Medulla oblongata (tissue), 1 donor: ENCODE data around the gene FBLN2.

Experiments used
- DNase-seq: peaks from one replicate; pipeline ENCODE4 v3.0.0-alpha.2; 2015; ENCODE audit errors: extremely low spot score

FBLN2 gene

DNA sequence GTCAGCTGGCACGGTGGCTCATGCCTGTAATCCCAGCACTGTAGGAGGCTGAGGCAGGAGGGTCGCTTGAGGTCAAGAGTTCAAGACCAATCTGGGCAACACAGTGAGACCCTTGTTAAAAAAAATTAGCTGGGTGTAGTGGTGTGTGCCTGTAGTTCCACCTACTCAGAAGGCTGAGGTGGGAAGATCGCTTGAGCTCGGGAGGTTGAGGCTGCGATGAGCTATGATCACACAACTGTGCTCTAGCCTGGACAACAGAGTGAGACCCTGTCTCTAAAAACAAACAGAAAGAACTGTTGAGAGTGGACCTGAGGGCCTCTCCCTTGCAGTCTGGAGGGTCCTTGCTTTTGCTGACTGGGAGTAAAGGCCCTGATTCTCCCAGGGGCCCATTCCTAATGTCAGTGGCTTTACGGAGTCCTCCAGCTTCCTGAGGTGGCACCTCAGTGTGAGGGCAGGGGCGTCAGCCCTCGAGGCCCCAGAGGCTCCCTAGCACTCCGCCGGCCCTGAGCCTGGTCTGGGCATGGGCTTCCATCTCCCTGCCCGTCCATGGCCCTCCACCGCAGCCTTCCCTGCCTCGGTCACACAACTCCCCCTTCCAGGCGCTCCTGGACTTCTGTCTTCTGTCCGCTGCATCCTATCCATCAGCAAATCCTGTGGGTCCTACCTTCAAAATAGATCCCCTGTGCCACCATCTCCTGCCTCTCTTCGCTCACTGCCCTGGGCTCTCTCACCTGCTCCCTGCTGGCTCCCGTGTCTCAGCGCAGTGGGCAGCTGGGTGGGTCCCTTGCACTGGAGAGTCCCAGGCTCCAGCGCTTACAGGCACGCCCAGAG, 19.0 kb downstream of the FBLN2 start:
- no peak for DNase-seq

GRCh38 chr3:13568515-13569028, 19.6 kb downstream of the FBLN2 start:
- no peak for DNase-seq

DNA sequence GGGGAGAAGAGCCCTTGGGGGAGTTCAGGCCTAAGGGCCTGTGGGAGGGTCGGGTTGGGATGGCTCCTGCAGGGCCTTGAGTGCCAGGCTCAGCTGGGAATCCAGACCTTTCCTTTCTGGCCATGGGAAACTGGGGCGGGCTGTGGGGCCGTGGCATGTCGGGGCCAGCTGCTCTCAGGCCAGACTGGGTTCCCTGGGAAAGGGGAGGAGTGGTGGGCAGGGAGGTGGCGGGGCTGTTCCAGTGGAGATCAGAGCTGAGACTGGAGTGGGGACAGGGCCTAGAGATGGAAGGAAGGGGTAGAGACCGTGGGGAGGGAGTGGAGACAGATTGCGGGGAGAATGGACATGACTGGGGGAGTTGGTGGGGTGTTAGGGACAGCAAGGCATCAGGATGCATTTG, 20.3 kb downstream of the FBLN2 start:
- DNase-seq: no peak

GRCh38 chr3:13569641-13570390, 20.9 kb downstream of the FBLN2 start:
- DNase-seq: no peak

- no peak for DNase-seq
Measured at GRCh38 chr3:13570391-13571194, 21.7 kb downstream of the FBLN2 start.

DNA sequence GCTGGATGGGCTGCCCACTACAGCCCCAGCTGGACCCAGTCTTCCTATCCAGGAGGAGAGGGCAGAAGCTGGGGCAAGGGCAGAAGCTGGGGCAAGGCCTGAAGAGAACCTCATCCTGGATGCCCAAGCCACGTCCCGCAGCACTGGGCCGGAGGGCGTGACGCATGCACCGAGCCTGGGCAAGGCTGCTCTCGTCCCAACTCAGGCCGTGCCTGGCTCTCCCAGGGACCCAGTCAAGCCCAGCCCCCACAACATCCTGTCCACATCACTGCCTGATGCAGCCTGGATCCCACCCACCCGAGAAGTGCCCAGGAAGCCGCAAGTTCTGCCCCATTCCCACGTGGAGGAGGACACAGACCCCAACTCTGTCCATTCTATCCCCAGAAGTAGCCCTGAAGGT, 22.3 kb downstream of the FBLN2 start:
- DNase-seq: no peak

- no peak for DNase-seq
Measured at GRCh38 chr3:13571831-13572750, 23.2 kb downstream of the FBLN2 start.

GRCh38 chr3:13572926-13573623, 24.1 kb downstream of the FBLN2 start:
- DNase-seq: no peak

GRCh38 chr3:13574083-13574797, 25.3 kb downstream of the FBLN2 start:
- no peak for DNase-seq

DNA sequence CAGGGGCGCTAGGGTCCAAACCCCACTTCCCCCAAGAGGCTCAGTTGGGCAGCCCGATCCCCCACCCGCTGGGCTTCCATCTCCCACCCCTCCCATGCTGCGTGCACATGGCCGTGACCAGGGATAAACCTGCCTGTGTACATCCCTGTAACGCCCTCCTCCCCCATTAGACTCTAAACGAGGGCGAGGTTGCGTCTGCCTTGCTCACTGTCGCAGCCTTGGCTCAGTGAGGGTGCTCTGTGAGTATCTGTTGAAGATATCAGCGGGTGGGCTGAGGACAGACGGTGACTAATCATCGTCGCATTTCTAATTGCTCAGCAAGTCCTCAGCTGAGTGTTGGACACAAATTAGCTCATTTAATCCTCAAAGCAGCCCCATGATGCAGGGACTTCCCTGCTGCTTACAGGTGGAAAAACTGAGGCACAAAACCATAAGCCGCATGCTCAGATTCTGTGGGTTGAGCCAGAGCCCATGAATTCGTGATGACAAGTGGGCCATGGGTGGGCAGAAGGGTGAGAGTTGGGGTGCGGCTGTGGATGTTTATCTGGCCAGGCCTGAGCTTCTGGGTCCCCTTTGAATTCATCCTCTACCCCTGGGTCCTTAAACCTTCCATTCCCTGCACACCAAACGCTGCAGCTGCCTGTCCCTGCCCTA, 26.0 kb downstream of the FBLN2 start:
- DNase-seq: no peak

DNA sequence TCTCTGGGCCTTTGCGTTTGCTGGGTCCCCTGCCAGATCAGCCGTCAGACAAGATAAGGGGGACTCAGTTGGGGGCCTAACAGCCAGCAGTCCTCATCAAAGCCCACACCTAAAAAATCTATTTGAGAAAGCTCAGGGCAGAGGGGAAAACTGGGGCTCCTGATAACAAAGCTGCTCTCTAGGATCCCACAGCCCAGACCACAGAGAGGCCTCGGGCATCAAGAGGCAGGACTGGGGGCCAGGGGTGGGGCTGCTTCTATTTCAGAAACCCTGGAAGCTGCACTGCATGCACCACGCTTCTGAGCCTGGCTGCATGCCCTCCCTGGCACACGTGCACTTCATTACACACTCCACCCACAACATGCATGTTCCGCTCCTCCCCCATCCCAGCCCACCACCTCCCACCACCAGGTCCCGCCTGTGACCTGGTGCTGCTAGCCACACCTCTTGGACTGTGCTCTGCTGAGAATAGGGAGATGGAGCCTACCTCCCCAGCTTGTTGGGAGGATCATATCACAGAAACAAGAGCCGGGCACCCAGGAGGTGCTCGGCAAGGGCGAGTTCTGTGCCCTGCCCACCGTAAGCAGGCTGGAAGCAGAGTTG, 26.6 kb downstream of the FBLN2 start:
- DNase-seq: no peak

DNA sequence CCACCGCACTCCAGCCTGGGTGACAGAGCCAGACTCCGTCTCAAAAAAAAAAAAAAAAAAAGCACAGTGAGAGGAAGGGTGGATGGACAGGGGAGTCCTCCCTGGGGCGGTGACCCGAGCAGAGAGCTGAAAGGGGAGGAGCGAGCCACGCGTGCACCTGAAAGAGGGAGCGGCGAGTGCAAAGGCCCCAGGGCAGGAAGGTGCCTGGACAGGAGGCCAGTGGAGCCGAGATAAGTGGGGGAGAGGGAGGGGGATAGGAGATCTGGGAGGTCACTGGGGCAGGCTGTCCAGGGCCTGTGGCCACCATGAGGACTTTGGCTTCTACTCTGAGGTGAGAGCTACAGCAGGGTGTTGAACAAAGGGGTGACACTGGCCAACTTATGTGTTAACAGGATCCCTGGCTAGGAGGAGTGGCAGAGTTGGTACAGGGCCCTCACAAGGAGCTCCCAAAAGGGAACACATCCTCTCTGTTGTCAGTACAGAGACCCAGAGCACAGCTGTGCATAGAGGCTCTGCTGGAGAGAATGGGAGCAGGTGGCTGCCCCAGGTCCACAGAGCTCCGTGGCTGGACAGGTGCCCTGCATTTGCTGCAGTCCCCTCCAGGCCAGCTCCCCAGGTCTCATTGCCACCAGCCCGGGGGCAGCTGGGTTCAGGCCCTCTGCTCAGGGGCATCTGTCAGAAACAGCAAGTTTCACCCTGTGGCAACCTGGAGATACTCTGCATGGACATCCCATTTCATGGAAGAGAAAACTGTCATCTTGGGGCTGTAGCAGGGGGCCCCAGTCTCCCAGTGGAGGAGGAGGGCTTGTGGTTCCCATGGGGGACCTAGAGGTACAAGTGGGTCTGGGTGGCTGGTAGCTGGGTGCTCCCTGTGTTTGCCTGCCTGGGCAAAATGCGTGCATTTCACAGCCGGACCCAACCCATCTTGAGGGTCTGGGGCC, 28.5 kb downstream of the FBLN2 start:
- no peak for DNase-seq

- DNase-seq: no peak
Measured at GRCh38 chr3:13578251-13578650, 29.3 kb downstream of the FBLN2 start.

- DNase-seq: no peak
Measured at GRCh38 chr3:13579063-13579462, 30.1 kb downstream of the FBLN2 start.

- no peak for DNase-seq
Measured at GRCh38 chr3:13580256-13581023, 31.5 kb downstream of the FBLN2 start.

DNA sequence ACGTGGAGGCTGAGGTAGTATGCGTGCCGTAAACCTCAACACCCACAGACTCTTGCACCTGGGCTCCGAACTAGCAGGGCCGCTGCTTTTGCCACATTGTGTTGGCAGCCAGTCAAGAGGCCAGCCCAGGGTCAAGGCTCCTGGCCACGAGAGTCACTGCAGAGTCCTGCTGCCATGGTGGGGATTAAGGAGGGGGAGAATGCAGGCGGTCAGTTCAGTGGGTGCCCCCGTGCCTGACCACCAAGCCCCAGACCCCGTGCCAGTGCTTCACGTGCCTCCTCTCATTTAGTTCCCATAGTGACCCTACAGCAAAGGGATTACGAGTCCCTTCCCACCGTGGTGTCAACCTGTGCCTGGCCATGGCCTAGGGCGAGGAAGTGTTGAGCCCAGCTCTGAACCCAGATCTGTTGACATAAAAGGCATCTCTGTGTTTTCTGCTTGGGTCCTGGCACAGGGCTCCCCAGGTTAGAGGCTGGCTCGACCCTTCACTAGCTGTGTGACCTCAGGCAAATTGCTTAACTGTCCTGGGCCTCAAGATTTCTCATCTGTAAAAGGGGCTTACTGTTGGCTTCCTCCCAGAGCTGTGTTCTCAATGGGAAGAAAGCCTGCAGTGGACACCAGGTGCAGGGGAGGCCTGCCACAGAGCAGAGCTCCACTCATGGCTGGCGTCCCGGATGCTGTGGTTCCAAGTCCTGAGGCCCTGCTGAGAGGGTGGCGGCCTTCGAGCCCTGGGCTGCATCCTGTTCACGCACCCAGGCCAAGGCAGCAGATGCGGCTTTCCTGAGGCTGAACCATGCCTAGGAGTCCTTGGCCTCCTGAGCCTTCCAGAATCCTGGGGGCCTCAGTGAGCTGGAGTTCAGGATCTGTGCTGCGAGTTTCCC, 32.8 kb downstream of the FBLN2 start:
- no peak for DNase-seq
